GM18502 (cell line): ENCODE data around the gene FA2H.
"Not testable (repeated sequence)": the region's sequence is repeated elsewhere in the genome, so short reads cannot be mapped to it uniquely, and the experiment has no call there.

ENCODE experiments used
- ATAC-seq: cut with Tn5 transposase; IDR thresholded peaks from one replicate; pipeline ENCODE4 v1.9.1; 2021; ENCODE audit warnings: mild to moderate bottlenecking; ENCODE audit not compliant: unreplicated experiment, poor library complexity

FA2H gene

DNA sequence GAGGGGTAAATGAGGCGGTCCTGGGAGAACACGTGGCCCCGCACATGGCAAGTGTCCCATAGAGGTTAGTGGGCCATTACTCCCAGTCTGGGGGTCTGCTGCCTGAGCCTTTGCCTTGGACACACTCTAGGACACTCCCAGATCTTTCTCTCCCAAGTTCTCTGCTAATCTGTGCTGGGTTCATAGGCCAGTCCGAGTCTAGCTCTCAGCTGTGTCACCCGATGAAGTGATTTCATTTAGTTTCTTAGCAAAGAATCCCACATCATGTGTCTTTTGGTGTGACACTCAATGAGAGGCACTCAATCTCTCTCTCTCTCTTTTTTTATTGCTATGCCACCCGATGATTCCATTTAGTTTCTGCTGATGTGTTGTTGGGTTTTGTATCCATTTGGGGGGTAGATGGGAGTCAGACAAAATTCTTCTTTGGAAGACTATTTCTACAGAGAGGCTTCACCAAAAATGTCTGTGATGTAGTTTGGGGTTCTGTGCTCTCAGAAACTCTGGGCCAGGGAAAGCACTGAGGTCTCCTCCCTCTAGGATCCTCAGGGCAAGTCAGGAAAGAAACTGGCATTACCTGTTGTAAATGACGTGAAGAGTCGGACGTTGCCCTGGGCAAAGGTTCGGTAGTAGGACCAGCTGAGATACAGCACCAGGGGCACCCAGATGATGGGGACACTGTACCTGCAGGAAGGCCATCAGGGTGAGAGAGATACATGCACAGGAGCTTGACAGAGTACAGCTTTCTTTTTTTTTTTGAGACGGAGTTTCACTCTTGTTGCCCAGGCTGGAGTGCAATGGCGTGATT lies 48.8 kb downstream of the FA2H start:
- no peak for ATAC-seq

DNA sequence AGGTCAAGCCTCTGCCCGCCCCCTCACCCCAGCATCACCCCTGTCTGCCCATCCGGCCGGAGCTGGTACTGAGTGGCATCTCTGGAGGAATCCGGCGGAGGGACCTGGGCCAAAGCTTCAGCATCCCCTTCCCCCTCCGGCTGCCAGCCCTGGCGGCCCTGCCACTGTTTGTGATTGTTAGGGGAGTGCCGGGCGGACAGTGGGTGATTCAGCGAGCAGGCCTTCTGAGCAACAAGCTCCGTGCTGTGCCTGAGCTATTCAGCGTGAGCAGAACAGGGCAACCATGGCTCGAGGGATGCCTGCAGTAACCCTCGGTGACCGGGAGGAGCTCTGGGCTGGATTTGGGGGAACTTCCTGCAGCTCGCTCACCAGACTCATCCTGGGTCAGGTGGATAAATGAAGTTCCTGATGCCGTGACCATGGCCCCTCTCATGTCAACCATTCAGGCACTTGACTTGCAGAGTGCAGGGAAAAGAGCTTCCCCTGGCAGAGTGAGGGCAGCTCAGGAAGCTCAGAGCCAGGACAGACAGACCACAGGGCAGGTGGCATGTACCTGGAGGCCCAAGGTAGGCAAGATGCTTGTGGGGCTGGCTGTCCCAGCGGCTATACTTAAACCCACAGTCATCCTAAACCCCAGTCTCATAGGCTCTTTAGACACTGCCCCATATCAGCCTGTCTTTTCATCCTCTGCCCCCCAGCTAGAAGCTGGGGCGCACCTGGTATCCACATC lies 49.6 kb downstream of the FA2H start:
- ATAC-seq: no peak

DNA sequence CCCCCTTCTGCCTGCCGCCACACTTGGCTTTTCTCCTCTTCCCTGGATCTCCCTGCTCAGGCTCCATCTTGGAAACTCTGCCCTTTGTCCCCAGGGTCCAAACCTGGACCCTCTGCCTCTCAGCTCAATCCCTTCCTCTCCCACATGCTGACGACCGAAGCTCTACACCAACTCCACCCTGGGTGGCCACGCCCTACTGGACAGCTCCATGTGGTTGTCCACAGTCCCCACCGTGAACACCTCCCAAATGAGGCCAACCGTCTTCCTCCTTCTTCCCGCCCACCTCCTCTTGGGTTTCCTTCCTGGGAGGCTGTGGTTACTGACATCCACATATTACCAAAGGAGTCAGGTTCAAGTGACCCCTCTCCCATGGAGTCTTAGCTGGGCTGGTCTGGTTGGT lies 51.4 kb downstream of the FA2H start:
- ATAC-seq: no peak

DNA sequence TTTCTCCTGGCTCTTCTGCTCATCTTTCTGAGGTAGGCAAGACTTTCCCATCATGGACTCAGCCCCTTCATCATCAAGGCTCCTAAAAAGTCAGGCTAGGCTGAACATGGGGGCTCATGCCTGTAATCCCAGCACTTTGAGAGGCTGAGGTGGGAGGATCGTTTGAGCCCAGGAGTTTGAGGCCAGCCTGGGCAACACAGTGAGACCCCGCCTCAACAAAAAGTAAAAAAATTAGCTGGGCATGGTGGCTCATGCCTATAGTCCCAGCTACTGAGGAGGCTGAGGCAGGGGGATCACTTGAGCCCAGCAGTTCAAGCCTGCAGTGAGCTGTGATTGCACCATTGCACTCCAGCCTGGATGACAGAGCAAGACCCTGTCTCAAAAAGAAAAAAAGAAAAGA lies 52.5 kb downstream of the FA2H start:
- ATAC-seq: not testable (repeated sequence)

DNA sequence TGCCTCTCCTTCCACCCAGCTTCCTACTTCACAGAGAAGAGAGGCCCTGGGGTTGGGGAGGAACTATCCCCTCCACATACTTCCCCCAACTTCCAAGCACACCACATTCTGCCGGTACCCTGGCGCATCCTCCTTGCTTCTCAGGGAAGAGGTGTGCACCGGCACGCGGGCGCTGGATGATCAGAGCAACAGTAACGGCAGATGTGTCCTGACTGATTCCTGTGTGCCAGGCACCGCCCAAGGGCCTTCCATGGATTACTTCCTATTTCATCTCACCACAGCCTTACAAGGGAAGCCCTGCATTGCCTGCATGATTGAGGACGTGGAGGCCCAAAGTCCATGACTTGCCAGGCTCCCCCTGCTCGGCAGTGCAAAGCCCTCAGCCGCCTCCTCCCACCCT lies 52.9 kb downstream of the FA2H start:
- no peak for ATAC-seq

DNA sequence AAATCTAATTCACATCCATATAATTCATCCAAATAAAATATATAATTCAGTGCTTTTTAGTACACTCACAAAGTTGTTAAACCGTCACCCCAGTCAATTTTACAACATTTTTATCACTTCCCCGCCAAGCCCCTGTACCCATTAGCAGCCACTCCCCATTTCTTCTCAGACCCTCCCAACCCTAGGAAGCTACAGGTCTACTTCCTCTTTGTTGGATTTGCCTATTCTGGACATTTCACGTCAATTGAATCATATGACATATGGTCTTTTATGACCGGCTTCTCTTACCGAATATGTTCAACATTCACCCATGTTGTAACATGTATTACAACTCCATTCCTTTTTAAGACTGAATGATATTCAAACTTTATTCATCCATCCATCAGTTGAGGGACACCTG lies 54.0 kb downstream of the FA2H start:
- no peak for ATAC-seq

DNA sequence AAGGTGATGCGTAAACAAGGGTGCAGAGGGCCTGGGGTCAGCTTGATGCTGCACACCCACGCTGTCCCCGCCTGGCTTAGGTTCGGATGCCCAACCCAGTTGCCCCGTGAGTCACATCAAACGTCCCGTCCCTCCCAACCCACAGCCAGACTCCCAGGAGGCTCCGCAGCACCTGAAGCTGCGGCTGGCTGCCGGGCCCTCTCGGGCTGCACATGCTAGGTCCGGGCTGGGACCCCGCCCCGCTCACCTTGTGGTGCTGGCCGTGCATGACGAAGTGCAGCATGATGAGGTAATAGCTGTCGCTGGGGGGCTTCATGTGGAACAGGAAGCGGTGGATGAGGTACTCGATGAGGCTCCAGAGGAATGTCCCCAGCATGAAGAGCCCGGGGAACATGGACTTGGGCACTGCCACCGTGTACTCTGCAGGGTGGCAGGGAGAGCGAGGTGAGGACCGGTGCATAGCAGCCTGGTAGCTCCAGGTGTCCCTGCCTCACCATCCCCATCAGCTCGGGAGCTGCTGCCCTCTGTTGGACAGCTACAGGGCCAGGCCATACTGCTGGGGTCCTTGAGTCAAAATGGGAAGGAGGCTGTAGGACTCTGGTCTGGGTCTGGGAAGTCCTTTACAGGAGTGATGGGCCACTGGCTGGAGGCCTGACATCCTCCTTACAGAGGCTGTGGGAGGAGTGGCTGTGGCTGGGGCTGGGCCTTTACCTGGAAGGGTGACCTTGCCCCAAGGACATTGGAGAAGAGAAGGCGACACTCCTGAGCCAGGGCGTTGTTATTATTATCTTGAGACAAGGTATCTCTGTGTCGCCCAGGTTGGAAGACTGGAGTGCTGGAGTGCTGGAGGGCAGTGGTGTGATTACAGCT lies 55.6 kb downstream of the FA2H start:
- ATAC-seq: no peak

DNA sequence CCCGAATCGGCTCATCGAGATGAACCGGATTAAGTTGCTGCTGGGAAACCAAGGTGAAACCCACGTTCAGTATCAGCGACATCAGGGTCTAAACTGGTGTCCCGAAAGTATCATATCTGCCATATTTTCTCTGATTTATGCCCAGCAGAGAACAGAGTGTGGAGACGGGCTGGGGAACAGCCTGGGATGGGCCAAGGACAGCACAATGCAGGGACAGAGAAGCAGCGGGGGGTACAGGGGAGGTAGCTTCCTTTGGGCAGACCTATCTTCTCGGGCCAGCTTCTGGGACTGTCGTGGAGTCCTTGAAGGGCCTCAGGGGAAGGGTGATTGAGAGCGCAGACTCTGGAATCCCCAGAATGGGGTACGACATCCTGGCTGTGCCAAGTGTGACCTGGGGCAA lies 56.5 kb downstream of the FA2H start:
- no peak for ATAC-seq

DNA sequence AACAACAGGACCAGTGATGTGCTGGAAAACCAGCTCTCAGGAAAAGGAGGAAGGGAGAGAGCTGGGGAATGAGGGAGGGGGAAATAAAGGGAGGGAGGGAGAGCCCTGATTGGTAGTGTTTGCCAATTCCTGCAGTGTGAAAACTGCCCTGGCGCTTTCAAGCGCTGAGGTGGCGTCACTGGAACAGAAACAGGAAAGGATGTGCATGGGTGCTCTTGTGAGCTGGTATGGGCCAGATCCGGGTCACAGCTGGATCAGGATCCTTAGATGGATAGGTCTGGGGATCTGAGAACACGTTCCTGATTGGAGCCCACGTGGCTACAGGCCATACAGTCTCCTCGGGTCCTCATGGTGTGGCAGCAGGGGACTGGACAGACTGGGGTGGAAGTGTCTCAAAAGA lies 57.3 kb downstream of the FA2H start:
- ATAC-seq: no peak

DNA sequence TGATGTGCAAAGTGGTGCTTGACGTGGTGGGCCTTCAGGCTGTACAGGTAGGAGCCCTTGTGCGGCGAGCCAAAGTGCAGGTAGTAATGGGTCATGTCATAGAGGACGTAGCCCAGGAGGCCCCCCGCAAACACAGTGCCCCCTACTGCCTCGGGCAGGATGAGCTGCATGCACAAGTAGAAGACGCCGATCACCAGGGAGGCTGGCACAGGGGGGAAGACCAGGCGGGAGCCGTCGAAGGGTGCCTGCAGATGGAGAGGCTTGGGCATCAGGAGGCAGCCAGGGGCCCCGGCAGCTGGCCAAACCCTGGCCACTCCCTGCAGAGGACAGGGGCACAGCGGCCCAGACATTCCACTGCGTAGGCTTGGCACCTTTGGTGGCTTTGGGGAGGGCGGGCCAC lies 58.3 kb downstream of the FA2H start:
- ATAC-seq: no peak

DNA sequence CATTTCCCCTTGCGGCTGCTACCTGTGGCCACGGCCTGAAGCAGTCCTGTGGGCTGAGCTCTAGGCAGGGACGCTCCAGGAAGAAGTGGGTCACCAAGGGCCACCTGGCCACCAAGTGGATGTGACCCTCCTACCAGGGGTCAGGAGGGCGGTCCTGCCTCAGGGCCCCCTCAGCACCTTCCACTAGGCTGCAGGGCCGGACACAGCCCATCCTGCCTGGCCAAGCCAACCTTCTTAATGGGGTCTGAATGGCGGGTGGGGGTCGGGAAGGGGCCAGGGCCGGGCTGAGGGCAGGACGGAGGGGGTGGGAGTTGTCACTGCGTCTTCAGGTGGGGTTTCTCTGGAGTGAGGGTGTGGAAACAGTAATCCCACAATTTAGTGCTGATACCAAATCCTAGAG lies 60.7 kb downstream of the FA2H start:
- ATAC-seq: no peak

DNA sequence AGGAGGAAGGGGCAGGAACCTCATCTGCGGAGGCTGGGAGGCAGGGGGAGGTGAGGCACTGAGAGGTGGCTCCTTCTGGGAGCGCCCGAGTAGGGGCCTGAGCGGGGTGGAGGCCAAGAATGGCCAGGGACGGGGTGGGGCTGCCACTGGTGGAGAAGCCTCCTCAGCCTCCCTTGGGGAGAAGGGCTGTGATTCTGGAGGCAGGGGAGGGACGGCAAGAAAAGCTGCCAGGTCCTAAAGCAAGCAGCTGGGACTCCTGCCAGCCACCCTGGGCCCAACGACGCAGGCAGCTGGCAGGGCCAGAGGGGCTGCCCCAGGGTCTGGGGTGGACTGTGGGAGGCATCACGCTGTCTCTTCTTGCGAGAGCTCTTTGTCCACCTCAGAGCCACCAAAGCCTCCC lies 61.3 kb downstream of the FA2H start:
- ATAC-seq: no peak

DNA sequence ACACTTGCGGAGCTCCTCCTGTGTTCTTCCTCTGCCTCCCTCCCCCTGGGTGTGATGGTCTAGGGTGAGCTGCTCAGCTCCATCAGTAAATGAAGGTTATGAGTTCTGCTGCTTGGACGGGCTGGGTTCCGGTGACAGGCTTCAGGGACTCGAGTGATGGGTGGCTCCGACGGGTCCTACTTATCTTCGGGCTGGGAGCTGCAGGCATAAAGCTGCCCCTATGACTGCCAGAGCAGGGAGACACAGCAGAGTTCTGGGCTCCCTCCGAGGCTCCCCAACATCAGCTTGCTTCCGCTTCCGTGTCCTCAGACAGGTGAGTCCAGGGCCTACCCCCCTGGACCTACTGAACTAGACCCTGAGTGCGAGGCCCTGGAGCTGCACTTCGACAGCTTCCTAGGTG lies 62.7 kb downstream of the FA2H start:
- ATAC-seq: no peak

DNA sequence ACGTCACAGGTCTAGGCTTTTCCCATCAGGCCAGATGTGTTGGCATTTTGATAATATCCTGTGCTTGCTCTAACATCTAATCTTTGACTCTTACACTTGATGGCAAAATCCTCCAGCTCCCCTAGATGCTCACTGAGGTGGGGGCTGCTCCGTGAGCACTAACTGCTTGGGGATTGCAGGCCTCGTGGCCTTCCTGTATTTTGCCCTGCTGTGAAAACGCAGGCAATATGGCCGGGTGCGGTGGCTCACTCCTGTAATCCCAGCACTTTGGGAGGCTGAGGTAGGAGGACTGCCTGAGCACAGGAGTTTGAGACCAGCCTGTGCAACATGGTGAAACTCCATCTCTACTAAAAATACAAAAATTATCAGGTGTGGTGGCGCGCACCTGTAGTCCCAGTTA lies 64.2 kb downstream of the FA2H start:
- ATAC-seq: no peak

DNA sequence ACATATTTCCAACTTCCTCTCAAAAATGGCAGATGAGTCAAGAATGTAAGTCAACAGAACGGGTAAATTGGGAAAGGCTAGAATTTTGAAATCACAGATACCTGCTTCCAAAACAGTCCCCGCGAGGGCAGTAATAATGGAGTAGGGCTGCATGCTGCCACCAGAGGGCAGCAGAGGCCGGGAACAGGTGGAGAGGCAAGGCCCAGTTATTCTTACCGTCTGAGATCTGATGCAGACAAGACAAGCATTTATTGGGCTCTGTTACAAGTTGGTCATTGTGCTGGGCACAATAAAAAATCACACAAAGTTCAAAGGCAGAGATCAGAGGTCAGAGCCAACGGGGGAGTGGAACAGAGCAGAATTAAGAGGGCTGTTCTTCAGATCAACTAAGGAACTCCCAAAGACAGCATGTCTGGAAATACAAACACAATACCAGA lies 65.2 kb downstream of the FA2H start:
- peak; percentile 91 for ATAC-seq

DNA sequence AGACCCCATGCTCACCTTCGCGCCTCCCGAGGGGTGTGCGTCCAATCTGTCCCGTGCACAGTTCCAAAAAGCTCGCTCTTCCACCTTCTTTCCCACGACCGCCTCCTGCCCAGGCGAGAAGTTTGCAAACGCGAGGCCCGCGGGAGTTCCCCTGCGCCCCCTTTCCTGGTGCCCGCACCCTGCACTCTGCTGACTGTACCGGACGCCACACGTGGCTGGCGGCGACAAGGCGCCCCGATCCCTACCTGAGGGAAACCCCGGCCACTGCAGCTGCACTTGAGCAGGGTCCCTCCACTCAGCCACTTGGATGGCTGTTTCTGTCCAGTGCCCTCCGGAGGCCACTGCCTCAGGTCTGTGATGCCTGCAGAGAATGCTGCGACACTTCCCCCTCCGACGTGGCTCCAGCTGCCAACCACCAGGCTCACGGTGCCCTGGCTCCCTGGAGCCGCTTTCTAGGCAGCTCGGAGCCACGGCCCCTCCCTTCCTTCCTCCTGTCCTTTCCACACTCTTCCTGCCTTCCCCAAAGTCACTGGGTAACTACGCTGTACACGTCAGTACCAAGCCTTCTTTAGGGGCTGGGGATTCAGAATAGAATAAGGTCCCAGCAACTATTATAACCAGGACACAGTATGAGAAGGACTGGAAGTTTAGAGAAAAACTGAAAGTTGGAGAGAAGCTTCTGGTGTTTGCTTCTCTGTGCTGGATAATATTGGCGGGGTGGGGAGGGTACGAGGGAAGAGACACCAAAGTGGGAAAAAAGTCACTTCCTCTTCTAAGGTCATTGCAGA lies 74.0 kb downstream of the FA2H start, which contains the start of gene MLKL:
Gene MLKL, minus strand, starts transcription at position 425 of the 788 bp plus-strand sequence. CDS start 5,105 bp downstream, outside the sequence.
- ATAC-seq: peak; percentile 46

DNA sequence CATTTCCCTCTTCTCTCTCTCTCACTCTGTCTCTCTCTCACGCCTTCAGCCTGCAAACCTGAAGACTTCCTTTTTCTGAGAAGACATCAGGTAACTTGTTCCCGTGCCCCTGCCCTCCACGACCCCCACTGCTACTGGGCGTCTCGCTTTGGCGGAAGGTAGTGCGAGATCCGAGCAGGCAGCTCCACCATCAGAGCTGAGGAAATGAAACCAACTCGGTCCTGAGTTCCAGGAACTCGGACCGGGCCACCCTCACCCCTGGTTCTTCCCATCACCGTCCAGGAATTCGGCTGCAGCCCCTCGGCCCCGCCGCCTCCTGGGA lies 74.5 kb downstream of the FA2H start:
- ATAC-seq: peak; percentile 14

DNA sequence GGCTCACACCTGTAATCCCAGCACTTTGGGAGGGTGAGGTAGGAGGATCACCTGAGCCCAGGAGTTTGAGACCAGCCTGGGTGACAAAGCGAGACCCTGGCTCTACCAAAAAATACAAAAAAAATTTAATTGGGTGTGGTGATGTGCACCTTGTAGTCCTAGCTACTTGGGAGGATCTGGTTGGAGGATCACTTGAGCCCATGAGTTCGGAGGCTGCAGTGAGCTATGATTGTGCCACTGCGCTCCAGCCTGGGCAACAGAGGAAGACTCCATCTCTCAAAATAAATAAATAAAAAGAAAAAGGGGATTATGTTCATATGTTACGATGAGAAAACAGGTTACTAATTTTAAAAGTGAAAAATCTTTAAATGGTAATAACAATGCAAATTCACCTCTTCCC lies 75.0 kb downstream of the FA2H start:
- ATAC-seq: no peak

DNA sequence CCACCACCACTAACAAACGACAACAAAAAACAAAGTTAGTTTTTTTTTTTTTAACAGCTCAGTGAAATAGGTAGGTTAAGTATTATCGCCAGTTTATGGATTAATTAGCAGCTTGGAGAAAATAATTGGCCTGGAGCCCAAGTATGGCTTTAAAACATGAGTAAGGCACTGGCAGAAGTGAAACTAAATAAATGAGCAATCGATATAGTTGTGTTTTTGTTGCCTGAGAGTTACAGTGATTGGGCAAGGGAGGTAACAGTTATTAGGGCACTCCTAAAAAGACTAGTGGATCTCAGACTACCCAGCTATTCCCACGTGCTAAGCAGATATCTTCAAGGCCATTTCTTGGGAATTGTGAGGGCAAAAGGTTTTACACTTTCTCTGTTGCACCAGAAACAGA lies 76.4 kb downstream of the FA2H start:
- no peak for ATAC-seq
